Pancreas (tissue), 10 donors: ENCODE results near the gene COPE. TPM values are rescaled to one million over a fixed set of nuclear protein-coding genes. Genes with fewer than 3 reads are reported as not detected.
"Not testable (repeated sequence)": the region's sequence is repeated elsewhere in the genome, so short reads cannot be mapped to it uniquely, and the experiment has no call there.

Experiments used
- ATAC-seq, 4 donors: fragments of 200-7000 bp; cut with Tn5 transposase; one replicate each; pipeline versions ENCODE4 v1.8.0 to v1.9.1; 2020; ENCODE audit warnings: mild to moderate bottlenecking in 4 of 4, moderate library complexity in 4 of 4
- DNase-seq, 6 donors: peaks; one replicate each; pipeline ENCODE4 v3.0.0-alpha.2; 2020
- FAIRE-seq: peaks from 2 replicates; lab custom pipeline; 2012; peaks lifted over from hg19 to GRCh38; lab: Jason Lieb, UNC
- H3K27ac ChIP-seq, 4 donors: fragments of 200-600 bp; sonication (generic); 1 replicate in 3 of 4; 2 replicates in 1 of 4; pipeline versions ENCODE4 v1.5.0 to v1.8.0; 2020
- H3K27me3 ChIP-seq, 4 donors: fragments of 200-600 bp; one replicate each; pipeline ENCODE4 v1.8.0; 2021
- H3K36me3 ChIP-seq, 3 donors: fragments of 200-600 bp; sonication (generic) in 1 of 3; one replicate each; pipeline versions ENCODE4 v1.5.0 to v1.8.0; 2020 to 2021
- H3K4me1 ChIP-seq, 3 donors: fragments of 200-600 bp; one replicate each; pipeline ENCODE4 v1.8.0; 2021
- H3K4me3 ChIP-seq, 4 donors: fragments of 200-600 bp; sonication (generic) in 2 of 4; one replicate each; pipeline versions ENCODE4 v1.5.0 to v1.8.0; 2020 to 2021
- H3K9me3 ChIP-seq, 4 donors: fragments of 200-600 bp; one replicate each; pipeline ENCODE4 v1.8.0; 2021
- WGBS, 2 donors: extraction: QIAGEN DNeasy Blood & Tissue Kit; methylation state at CpG; one replicate each; pipeline ENCODE4 v1.1.7; 2013; 5-methylcytosine and 5-hydroxymethylcytosine counted together
- intact Hi-C, 3 donors: fragments of 100-400 bp; cut with DNase I; formaldehyde crosslinking; loops; one replicate each; pipeline versions ENCODE4 v1.11.1 to v1.14.2; 2022
- polyA plus RNA-seq, 2 donors: library from polyadenylated mRNA; stranded (reverse); fragments of 200-250 nt; gene quantifications; one replicate each; pipeline ENCODE4 v1.2.3, GENCODE V29; 2013
- total RNA-seq, 6 donors: library from RNA; stranded (reverse); fragmentation: NEBNext Ultra II Directional in 4 of 6; extraction: Animal tissue kit (Norgen Biotek cat#: 25700) in 4 of 6; gene quantifications; one replicate each; pipeline versions ENCODE4 v1.2.1 to v1.2.4, GENCODE V29; 2021 to 2023
- TF ChIP-seq, protein P1 (sequence below), 4 donors: fragments of 200-600 bp; sonication (generic) in 3 of 4; IDR thresholded peaks; one replicate each; pipeline versions ENCODE4 v1.5.0 to v1.8.0; 2021; ENCODE audit warnings: antibody characterized with exemption in 4 of 4
- donor health status: healthy with polysubstance abuse.
- donor health status: DM: no; HTN: no; CAD: no; lungs with moderate emphysema.
- donor health status: DM: no; HTN: no; CAD: no.
- donor health status: control.
- donor health status: control.
- donor health status: Bipolar disorder and iron deficiency.
- donor health status: DM: yes; HTN: yes; CAD: no.
- donor health status: DM: no; HTN: no; CAD: no.
- donor health status: DM: no; HTN: no; CAD: no.
- donor health status: DM: yes; HTN: yes; CAD: no.

Gene COPE
- total and polyA plus RNA-seq, 8 donors, result 58.2 to 200 (median 94.2) TPM

DNA sequence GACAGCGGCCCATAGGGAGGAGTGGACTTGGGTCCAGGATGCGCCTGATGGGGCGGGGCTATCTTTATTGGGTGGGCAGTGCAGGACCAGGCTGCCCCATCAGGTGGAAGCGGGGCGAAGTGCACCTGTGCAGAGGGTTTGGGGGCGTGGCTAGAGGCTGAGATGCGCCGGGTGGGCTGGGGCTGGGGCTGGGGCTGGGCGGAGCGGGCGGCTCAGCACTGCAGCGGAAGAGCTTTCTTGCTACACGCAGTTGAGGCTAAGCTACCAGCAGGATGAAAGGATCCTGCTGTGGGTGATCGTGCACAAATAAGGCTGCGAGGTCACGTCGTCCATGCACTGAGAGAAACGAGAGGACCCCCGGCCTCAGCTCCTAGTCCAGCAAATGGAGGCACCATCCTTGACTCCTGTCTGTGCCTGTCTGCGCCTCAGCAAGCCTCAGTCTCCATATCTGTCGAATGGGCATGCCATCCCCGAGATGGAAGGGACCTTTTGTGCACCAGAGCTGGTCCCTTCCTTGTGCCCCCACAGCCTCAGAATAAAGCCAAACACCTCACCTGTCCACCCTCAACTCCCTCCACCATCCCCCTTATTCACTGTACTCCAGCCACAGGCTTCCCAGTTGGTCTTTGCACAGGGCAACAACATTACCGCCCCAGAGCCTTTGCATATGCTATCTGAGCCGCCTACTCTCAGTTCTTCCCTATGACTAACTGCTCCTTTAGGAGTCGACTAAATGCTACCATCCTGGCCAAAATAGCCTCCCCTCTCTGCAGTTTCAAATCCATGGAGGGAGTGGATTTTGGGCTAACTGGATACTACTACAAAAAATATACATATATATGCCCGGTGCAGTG lies 42.8 kb upstream of the COPE start:
- no peak overlapping the region for H3K27ac ChIP-seq
- ATAC-seq, result peak in 1 of 4 donors; percentile 22
- H3K4me1 ChIP-seq, result no peaks in the 10 kb centered on the region
- H3K36me3 ChIP-seq, result no peaks in the 10 kb centered on the region
- WGBS, 2 donors, result 21 to 24% methylated on average over 23 to 26 of the region's 26 CpGs
- TF ChIP-seq, protein P1, sequence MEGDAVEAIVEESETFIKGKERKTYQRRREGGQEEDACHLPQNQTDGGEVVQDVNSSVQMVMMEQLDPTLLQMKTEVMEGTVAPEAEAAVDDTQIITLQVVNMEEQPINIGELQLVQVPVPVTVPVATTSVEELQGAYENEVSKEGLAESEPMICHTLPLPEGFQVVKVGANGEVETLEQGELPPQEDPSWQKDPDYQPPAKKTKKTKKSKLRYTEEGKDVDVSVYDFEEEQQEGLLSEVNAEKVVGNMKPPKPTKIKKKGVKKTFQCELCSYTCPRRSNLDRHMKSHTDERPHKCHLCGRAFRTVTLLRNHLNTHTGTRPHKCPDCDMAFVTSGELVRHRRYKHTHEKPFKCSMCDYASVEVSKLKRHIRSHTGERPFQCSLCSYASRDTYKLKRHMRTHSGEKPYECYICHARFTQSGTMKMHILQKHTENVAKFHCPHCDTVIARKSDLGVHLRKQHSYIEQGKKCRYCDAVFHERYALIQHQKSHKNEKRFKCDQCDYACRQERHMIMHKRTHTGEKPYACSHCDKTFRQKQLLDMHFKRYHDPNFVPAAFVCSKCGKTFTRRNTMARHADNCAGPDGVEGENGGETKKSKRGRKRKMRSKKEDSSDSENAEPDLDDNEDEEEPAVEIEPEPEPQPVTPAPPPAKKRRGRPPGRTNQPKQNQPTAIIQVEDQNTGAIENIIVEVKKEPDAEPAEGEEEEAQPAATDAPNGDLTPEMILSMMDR (IDR thresholded peaks at IDR 0.05), result no peak
- intact Hi-C loops, result no loop called here
- H3K9me3 ChIP-seq, result no peaks in the 10 kb centered on the region
- no peak for FAIRE-seq
- no peak overlapping the region for H3K4me3 ChIP-seq
- H3K27me3 ChIP-seq, result no peaks in the 10 kb centered on the region
- no peak for DNase-seq

DNA sequence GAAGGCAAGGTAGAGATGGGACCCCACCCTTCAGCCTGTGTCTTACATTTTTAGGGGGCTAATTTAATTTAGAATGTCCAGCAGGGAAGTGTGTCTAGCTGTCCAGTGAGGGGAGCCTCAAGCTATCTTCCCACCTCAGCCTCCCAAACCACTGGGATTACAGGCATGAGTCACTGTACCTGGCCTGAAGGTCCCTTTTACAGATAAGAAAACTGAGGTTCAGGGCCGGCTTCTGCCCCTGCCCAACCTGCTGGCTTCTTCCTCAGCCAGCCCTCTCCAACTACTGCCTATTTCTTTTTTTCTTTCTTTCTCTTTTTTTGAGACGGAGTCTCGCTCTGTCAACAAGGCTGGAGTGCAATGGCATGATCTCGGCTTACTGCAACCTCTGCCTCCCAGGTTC lies 41.2 kb upstream of the COPE start:
- ATAC-seq, result no peak
- no peak for DNase-seq
- TF ChIP-seq, protein P1 (IDR thresholded peaks at IDR 0.05), result no peak
- WGBS, 2 donors, result 74 to 88% methylated on average over 4 of the region's 4 CpGs
- Histone ChIP-seq H3K27me3 (no peaks in the 10 kb centered on the region), H3K36me3 (no peaks in the 10 kb centered on the region), H3K4me3 (no peak overlapping the region), H3K9me3 (no peaks in the 10 kb centered on the region), H3K4me1 (no peaks in the 10 kb centered on the region), H3K27ac (no peak overlapping the region)
- intact Hi-C loops, result no loop called here
- FAIRE-seq, result no peak

DNA sequence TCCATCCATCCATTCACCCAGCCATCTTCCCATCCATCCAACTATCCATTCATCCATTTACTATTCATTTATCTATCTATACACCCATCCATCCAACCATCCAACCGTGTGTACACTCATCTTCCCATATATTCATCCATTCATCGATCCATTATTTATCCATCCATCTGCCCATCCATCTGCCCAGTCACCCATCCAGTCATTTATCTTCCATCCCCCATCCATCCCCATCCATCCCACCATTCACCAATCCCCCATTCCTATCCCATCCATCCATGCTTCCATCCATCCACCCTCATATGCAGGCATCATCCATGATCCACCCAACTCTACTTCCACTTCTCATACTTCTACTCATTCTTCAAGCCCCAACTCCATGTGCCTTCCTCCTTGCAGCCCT lies 35.9 kb upstream of the COPE start:
- FAIRE-seq (no peak), ATAC-seq (no peak), DNase-seq (no peak)
- H3K4me1 ChIP-seq, result no peaks in the 10 kb centered on the region
- no peaks in the 10 kb centered on the region for H3K27me3 ChIP-seq
- no peaks in the 10 kb centered on the region for H3K9me3 ChIP-seq
- H3K4me3 ChIP-seq, result no peak overlapping the region
- H3K27ac ChIP-seq, result no peak overlapping the region
- 85 to 90% methylated on average over 2 of the region's 2 CpGs for WGBS, 2 donors
- intact Hi-C loops, result no loop called here
- H3K36me3 ChIP-seq, result no peaks in the 10 kb centered on the region
- TF ChIP-seq, protein P1 (IDR thresholded peaks at IDR 0.05), result no peak

DNA sequence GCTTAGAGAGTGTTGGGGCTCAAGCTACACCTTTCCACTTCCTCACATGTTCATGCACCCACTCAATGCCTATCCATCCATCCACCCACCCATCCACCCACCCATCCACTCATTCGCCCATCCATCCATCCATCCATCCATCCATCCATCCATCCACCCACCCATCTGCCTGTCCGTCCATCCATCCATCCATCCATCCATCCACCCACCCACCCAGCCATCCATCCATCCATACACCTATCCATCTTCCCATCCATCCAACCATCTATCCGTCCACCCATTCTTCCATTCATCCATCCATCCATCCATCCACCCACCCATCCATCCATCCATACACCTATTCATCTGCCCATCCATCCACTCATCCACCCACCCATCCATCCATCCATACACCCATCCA lies 34.9 kb upstream of the COPE start:
- intact Hi-C loops, result no loop called here
- TF ChIP-seq, protein P1 (IDR thresholded peaks at IDR 0.05), result no peak
- no peak for FAIRE-seq
- Histone ChIP-seq H3K9me3 (no peaks in the 10 kb centered on the region), H3K27me3 (no peaks in the 10 kb centered on the region), H3K4me3 (no peak overlapping the region), H3K4me1 (no peaks in the 10 kb centered on the region), H3K27ac (no peak overlapping the region), H3K36me3 (no peaks in the 10 kb centered on the region)
- 78 to 90% methylated on average over 3 of the region's 3 CpGs for WGBS, 2 donors
- no peak for ATAC-seq
- DNase-seq, result no peak

DNA sequence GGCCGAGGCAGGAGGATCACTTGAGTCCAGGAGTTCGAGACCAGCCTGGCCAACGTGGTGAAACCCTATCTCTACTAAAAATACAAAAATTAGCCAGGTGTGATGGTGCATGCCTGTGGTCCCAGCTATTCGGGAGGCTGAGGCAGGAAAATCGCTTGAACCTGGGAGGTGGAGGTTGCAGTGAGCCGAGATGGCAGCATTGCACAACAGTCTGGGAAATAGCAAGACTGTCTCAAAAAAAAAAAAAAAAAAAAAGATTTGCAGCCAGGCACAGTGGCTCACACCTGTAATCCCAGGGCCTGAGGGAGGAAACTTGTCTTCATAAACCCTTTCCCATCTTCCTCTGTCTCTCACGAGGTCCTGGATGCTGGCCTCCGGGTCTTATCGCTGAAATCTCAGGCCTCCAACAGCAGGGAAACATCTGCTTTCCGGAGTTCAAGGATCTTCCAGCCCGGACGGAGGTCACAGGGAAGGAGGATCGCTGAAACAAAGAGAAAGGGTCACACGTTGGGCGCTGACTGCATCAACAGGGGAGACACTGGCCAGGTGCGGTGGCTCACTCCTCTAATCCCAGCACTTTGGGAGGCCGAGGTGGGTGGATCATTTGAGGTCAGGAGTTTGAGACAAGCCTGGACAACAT lies 33.3 kb upstream of the COPE start:
- H3K27ac ChIP-seq, ATAC-seq, H3K27me3 ChIP-seq, H3K4me1 ChIP-seq, intact Hi-C loops, H3K36me3 ChIP-seq, DNase-seq, H3K4me3 ChIP-seq, H3K9me3 ChIP-seq, FAIRE-seq: not testable (repeated sequence)
- WGBS, 2 donors, result 53 to 61% methylated on average over 17 of the region's 17 CpGs
